AG10803 (cell line): ENCODE measurements around the gene SPATA32.

Experiments used
- DNase-seq: peaks from one replicate; pipeline ENCODE4 v3.0.0; 2010; ENCODE audit warnings: low read depth
- H3K4me3 ChIP-seq: 2 replicates; pipeline ENCODE4 v1.5.1; 2011; ENCODE audit warnings: mild to moderate bottlenecking, low read length, control low read depth
- CTCF ChIP-seq: conservative IDR thresholded peaks from 2 replicates; pipeline ENCODE4 v1.5.1; 2011; ENCODE audit warnings: mild to moderate bottlenecking, low read length, control low read depth, inconsistent platforms

SPATA32 gene

GRCh38 chr17:45269912-45270311 lies 8.0 kb upstream of the SPATA32 start:
- DNase-seq: no peak
- no peak overlapping the region for H3K4me3 ChIP-seq
- no peak for TF ChIP-seq CTCF

GRCh38 chr17:45267436-45268055 lies 5.7 kb upstream of the SPATA32 start:
- DNase-seq: no peak
- no peak for TF ChIP-seq CTCF
- no peak overlapping the region for H3K4me3 ChIP-seq

GRCh38 chr17:45266372-45266926 lies 4.6 kb upstream of the SPATA32 start:
- DNase-seq: no peak
- no peak overlapping the region for H3K4me3 ChIP-seq
- TF ChIP-seq CTCF: no peak

GRCh38 chr17:45265821-45266220 lies 3.9 kb upstream of the SPATA32 start:
- DNase-seq: peak; percentile 90
- TF ChIP-seq CTCF: no peak
- H3K4me3 ChIP-seq: no peak overlapping the region

GRCh38 chr17:45264988-45265387 lies 3.1 kb upstream of the SPATA32 start:
- no peak overlapping the region for H3K4me3 ChIP-seq
- DNase-seq: no peak
- TF ChIP-seq CTCF: no peak

GRCh38 chr17:45264430-45264829 lies 2.5 kb upstream of the SPATA32 start:
- no peak for DNase-seq
- H3K4me3 ChIP-seq: no peak overlapping the region
- TF ChIP-seq CTCF: no peak

- no peak for TF ChIP-seq CTCF
- DNase-seq: no peak
- H3K4me3 ChIP-seq: no peak overlapping the region
These were observed 1.6 kb upstream of the SPATA32 start for GRCh38 chr17:45263477-45263860.
